Measurements from ENCODE around the gene SQSTM1.

DNA sequence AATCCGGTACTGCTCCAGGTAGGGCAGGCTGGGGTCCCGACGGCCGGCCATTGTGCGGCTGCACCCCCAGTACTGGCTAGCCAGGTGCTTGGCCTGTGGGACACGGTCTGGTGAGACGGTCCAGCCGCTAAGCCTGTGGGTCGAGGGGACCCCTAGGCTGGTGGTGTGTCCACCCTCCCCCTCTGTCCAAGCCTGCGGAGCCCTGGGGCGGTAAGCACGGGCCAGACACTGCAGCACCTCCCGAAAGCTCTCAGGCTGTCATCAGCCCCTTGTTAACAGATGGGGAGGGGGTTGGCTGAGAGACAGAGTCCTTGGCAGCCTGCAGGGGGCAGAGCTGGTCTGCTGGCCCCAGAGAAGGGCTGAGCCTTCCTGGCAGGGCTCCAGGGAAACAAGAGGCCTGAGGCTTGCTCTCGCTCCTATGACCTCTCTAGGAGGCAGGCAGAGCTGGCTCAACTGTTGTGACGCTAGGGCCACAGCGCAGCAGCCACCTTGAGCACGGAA lies 49.7 kb downstream of the SQSTM1 start:
- TF ChIP-seq, protein P1, sequence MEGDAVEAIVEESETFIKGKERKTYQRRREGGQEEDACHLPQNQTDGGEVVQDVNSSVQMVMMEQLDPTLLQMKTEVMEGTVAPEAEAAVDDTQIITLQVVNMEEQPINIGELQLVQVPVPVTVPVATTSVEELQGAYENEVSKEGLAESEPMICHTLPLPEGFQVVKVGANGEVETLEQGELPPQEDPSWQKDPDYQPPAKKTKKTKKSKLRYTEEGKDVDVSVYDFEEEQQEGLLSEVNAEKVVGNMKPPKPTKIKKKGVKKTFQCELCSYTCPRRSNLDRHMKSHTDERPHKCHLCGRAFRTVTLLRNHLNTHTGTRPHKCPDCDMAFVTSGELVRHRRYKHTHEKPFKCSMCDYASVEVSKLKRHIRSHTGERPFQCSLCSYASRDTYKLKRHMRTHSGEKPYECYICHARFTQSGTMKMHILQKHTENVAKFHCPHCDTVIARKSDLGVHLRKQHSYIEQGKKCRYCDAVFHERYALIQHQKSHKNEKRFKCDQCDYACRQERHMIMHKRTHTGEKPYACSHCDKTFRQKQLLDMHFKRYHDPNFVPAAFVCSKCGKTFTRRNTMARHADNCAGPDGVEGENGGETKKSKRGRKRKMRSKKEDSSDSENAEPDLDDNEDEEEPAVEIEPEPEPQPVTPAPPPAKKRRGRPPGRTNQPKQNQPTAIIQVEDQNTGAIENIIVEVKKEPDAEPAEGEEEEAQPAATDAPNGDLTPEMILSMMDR (IDR thresholded peaks at IDR 0.05) = no peak
- TF ChIP-seq, protein P2, sequence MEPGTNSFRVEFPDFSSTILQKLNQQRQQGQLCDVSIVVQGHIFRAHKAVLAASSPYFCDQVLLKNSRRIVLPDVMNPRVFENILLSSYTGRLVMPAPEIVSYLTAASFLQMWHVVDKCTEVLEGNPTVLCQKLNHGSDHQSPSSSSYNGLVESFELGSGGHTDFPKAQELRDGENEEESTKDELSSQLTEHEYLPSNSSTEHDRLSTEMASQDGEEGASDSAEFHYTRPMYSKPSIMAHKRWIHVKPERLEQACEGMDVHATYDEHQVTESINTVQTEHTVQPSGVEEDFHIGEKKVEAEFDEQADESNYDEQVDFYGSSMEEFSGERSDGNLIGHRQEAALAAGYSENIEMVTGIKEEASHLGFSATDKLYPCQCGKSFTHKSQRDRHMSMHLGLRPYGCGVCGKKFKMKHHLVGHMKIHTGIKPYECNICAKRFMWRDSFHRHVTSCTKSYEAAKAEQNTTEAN (CRISPR knock-in tag; IDR thresholded peaks at IDR 0.05) = no peak
- TF ChIP-seq, protein P3, sequence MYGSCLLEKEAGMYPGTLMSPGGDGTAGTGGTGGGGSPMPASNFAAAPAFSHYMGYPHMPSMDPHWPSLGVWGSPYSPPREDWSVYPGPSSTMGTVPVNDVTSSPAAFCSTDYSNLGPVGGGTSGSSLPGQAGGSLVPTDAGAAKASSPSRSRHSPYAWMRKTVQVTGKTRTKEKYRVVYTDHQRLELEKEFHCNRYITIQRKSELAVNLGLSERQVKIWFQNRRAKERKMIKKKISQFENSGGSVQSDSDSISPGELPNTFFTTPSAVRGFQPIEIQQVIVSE (CRISPR knock-in tag; IDR thresholded peaks at IDR 0.05; ENCODE audit: borderline replicate concordance) = no peak
- no peak for TF ChIP-seq ETV6 (CRISPR knock-in tag; IDR thresholded peaks at IDR 0.05)
- TF ChIP-seq, protein P4, sequence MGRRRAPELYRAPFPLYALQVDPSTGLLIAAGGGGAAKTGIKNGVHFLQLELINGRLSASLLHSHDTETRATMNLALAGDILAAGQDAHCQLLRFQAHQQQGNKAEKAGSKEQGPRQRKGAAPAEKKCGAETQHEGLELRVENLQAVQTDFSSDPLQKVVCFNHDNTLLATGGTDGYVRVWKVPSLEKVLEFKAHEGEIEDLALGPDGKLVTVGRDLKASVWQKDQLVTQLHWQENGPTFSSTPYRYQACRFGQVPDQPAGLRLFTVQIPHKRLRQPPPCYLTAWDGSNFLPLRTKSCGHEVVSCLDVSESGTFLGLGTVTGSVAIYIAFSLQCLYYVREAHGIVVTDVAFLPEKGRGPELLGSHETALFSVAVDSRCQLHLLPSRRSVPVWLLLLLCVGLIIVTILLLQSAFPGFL (CRISPR knock-in tag; IDR thresholded peaks at IDR 0.05; ENCODE audit: borderline replicate concordance) = no peak
- no peak for TF ChIP-seq ZNF317 (CRISPR knock-in tag; IDR thresholded peaks at IDR 0.05; ENCODE audit: borderline replicate concordance, low read depth)
- TF ChIP-seq SMAD3 (CRISPR knock-in tag; IDR thresholded peaks at IDR 0.05; ENCODE audit: borderline replicate concordance) = no peak
- TF ChIP-seq, protein P5, sequence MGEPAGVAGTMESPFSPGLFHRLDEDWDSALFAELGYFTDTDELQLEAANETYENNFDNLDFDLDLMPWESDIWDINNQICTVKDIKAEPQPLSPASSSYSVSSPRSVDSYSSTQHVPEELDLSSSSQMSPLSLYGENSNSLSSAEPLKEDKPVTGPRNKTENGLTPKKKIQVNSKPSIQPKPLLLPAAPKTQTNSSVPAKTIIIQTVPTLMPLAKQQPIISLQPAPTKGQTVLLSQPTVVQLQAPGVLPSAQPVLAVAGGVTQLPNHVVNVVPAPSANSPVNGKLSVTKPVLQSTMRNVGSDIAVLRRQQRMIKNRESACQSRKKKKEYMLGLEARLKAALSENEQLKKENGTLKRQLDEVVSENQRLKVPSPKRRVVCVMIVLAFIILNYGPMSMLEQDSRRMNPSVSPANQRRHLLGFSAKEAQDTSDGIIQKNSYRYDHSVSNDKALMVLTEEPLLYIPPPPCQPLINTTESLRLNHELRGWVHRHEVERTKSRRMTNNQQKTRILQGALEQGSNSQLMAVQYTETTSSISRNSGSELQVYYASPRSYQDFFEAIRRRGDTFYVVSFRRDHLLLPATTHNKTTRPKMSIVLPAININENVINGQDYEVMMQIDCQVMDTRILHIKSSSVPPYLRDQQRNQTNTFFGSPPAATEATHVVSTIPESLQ (CRISPR knock-in tag; IDR thresholded peaks at IDR 0.05) = no peak

Data from WTC11 (cell line).